GM04503 (cell line): ENCODE results near the gene APBB2.
"Not testable (repeated sequence)": the region's sequence is repeated elsewhere in the genome, so short reads cannot be mapped to it uniquely, and the experiment has no call there.

ENCODE experiments used
- DNase-seq: peaks from one replicate; pipeline ENCODE4 v3.0.0-alpha.2; 2012; ENCODE audit warnings: low read depth

APBB2 gene

DNA sequence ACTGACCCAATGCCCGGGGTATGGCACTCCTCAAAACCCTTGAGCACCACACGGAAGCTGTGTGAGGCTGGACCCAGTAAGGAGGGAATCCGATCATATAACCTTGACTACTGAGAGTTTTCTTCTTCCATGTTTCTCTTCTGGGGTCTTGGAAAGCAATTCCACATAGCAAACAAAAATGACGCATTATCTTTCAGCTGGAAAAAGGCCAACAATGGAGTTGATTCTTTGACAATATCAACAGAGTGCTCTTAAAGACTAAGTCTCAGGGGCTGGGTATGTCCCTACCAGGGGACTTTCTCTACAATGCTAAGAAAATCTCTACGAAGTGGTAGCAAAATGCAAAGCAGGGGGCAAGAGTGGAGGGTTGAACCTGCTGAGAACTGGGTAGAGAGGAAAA lies 276.0 kb downstream of the APBB2 start:
- DNase-seq = no peak

DNA sequence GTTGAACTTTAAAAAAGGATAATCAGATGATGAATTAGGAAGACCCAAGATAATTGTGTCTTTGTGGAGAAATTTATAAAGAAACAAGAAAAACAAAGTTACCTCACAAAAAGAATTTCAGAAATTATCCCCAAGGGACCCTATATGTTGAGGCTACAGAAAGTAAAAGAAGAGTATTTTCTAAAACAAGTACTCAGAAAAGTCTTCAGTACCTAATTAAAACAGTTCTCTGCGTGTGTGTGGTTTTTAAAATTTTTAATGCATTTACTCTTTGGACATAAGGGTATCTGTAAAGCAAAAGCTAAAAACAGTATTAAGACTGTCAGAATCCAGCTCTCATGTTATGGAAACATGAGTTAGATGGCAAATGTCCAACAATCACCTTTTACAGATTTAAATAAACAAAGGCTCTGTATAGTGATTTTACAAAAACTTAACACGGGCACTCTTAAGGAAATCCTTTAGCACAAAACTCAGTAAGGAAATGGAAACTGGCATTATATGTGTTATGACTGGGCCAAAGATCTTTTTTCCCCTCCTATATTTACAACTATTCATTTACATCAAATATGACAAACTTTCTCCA lies 277.1 kb downstream of the APBB2 start:
- DNase-seq = no peak

DNA sequence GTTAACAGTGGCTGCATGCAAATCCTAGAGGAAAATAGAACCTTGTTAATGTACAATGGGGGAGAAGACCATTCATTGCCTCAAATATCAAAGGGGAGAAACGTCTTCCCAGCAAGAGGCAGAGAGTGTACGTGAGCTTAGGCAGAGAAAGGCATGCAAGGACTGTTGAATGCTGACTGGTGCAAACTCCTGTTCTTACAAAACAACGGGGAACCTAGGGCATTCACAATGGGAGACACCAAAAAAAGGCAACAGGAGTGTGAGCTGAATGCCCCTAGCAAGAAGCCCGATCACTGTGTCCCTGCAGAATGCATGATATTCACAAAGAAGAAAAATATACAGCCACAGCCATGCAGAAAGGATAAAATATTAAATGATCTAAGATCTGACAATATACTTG lies 279.7 kb downstream of the APBB2 start:
- DNase-seq = no peak

DNA sequence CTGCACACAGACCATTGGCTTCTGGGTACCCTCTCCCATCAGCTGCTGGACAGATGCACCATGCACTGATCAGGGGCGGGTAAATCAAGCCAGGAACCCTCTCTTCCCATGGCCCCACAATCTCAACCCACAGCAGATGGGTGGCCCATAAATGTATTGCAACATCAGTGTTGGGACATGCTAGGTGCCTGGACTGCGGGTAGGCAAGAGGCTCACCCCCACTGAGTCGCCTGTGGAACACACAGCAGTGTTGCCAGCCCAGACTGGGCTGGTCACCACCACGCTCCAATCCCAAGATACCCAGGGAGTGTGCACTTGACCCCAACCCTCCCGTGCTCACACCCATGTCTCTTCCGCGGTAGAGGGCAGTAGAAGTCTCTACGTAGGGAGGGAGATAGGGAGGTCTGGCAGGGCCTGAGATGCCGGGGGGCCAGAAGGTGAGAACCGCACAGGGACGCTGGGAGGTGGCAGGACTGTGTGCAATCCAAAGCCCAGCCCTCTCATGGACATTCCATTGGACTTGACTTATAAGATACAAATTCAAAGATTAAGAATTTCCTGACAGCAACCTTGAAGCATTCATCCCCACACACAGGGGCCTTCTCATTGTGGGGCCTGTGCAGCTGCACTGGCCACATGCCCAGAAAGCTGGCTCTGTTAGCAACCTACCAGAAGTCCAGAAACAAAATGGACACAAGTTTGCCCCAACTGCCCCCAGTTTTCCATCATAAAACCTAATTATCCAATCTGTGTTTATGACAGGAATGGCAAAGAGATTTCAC lies 280.9 kb downstream of the APBB2 start:
- DNase-seq = no peak

DNA sequence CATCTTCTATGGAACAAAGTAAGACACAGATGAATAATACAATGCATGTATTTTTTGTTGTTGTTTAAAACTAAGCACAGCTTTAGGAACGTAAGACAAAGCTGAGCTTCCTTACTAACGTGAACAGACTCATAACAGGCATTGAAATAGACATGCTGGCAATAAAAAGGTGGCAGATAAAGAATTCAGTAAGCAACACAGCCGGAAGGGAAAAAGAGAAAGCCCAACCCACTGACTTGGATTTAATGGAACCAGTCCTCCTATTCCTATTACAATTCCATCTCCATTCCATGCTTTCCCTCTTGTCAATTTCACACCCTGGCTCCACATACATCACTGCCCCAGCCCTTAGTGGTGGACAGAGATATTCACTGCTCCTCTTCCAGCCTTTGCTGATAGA lies 282.5 kb downstream of the APBB2 start:
- no peak for DNase-seq

DNA sequence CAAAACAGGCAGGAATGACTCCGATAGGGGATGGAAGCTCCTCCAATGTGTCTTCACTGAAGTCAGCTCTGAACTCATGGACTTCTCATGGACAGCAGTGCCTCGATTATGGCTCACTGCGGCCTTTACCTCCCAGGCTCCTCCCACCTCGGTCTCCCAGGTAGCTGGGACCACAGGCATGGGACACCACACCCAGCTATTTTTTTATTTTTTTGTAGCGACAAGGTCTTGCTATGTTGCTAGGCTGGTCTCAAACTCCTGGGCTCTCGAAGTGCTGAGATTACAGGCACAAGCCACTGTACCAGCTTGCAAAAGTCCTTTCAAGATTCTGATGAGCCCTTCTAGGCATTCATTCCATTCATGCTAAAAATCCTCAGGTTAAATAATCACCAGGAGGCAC lies 283.1 kb downstream of the APBB2 start:
- DNase-seq = no peak

DNA sequence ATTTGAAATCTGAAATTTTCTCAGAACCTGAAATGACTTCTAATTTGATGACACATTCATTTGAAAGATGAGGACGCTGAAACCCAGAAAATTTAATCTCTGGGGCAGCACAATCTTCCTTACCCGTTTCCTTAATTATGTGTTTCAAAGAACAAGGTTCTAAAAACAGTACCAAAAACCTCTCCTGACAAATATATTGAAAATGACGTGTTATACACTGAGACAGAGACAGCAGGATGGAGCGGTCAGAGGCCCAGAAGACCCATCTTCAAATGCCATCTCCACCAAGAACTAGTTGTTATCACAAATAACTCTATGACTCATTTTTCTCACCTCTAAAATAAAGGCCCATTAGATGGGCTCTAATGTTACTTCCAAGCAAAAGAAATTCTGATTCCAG lies 287.3 kb downstream of the APBB2 start:
- DNase-seq = no peak

DNA sequence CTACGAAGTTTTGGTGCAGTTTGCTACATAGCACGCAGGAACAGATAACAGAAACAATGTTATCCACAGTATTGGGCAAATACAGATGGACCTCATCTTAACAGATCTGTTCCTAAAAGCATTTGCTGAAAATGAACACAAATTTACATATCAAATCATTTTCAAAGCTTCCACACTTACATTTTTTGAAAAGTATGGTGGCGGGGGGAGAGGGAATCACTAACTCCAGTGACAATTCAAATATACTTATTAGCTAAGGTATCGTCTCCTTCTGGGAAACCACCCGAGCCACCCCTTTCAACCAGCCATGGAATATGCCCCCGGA lies 289.6 kb downstream of the APBB2 start:
- no peak for DNase-seq

DNA sequence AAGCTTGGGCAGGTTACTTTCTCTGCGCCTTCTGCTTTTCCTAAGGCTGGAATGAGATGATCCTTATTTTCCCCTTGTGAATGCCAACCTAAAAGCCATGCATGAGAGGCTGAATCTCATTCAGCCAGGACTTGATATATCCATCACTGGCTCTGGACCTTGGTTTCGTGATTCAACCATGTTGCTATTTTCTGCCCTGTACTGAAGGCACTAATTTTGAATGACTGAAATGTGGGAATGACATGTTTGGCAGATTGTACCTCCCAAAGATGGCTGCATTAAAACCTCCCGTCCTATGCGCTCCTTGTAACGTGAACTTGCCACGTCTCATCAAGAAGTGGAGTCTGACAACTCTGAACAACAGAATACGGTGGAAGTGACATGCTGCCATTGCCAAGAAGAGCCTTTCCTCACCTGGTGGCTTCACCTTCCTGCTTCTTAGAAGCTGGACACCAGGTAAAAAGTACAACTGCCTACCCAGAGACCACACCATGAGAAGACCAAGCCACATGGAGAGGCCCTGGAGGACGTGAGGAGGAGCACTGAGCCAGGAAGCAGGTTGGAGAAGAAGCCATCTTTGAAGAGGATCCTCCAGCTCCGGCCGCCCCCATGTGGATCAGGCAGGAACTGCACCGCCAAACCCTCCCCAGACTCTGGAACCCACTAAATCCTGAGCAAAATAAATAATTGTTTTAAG lies 290.1 kb downstream of the APBB2 start:
- DNase-seq = no peak

DNA sequence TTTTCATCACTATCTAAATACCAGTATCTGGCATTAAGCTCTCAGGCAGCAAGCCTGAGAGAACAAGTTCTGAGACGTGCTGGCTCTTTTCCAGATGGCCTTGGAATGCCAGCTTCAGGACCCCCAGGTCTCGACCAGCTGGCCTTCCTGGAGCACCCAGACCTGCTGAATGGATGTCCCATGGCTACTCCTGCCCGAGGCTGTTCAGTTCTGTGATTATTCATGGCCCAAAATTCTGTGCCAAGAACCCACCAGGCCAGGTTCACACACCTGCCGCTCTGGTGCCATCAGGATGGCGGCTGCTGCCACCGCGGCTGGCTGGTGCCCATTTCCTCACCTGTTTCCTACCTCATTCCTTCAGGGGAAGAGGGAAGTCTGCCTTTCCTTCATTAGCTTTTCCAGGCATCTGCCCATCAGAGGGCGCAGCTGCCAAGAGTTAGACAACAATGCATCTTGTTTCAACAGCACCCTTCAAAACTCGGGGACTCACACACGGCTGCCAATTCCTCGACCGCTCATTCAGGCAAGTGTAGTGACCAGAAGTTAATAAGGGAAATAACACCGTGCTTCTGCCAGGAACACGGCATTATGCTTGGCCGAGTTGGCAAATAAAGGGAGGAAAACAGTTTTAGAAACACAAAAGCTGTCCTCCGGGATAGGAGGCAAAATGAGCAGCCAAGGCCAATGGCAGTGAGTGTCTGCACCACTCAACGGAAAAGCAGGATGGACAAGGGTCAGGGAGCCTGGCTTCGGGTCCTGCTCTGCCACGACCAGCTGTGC lies 290.8 kb downstream of the APBB2 start:
- no peak for DNase-seq

DNA sequence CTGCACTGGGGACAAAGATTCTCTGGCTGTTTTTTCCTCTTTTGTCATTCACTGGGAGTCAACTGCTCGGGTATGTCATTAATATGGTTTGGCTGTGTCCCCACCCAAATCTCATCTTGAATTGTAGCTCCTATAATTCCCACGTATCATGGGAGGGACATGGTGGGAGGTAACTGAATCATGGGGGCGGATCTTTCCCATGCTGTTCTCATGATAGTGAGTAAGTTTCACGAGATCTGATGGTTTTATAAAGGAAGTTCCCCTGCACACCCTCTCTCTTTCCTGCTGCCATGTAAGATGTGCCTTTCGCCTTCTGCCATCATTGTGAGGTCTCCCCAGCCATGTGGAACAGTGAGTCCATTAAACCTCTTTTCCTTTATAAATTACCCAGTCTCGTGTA lies 294.4 kb downstream of the APBB2 start:
- not testable (repeated sequence) for DNase-seq

DNA sequence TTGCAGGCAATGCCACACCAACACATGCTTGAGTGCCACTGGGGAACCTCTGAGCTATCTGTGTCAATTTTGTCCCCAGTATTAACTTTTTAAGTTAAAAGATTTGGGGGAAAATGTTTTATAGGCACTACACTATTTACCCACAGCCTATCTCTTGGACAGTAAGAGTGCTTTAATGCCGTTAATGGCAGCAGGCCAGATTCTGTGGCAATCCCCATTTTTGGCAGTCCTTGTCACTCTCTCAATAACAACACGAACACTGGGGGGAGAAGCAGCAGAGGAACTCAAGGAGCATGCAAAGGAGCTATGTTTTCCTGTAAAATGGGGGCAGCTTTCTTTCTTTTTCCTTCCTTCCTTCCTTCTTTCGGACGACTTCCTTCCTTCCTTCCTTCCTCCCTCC lies 296.0 kb downstream of the APBB2 start:
- DNase-seq = peak; percentile 69

DNA sequence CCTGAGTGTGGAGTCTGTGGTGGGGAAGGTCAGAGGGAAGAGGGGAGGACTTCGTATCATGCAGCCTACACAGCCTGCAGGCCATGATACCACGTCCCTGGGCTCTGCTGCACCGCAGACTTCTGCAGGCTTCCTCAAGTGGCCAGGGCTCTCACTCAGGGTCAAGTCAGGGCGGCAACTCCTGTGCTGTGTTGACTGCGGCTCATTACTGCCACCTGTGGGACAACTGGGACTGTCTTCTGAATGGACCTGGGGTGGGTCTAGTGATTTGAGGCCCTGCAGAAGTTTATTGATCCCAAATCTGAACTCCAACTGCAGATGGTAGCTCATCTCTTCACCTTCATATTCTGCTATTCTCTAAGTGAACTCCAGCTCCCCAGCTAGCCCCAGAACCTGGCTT lies 297.5 kb downstream of the APBB2 start:
- no peak for DNase-seq

DNA sequence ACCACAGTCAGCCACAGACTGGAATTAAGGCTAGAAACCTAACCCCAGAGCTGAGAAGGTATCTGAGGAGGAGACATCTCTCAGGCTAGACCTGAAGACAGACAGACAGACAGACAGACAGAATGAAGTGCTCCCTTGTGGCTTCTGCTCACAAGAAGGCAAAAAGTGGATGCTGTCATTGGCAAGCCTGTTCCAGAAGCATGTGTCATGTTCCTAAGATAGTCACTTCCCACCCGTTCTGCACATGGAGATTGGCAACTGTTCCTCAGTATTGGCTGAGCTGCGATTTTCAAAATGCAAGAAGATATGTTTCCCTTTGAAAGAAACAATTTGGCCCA lies 298.2 kb downstream of the APBB2 start:
- DNase-seq = peak; percentile 60

DNA sequence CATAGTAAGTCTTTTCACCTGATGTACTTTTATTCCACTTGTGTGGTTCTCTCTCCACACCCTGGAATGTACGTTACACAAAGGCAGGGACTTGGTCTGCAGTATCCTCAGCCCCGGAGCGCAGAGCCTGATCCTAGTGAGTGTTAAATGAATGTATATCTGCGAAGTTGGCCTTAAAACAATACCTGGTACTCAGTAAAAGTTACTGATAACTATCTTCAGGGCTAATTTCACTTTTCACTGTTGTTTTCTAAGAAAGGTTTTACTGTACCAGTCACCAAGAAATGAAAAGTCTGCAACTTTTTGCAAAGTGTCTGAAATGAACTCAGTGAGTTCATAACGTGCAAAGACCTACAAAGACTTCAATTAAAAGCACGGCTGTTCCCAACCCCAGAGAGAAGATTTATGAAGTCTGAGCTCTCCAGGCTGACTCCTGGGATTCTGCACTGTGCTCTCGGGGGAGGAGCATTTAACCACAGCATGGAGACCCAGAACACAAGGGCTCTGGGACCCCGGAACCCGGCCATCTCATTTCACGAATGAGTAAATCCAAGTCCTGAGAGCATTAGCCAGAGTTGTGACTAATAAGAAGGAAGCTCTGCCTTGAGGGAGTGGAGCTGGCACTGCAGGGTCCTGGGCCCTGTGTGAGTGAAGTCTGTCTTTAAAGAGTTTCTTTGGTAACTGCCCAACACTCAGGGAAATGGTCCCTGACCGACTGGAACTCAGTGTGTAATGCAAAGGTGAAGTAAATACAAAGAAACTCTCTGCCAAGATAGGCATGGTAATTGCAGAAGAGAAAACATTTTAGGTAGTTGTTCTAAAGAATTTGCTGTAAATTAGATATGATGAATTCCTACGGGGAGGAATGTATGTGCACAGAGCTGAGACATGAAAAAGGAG lies 298.8 kb downstream of the APBB2 start:
- DNase-seq = no peak

DNA sequence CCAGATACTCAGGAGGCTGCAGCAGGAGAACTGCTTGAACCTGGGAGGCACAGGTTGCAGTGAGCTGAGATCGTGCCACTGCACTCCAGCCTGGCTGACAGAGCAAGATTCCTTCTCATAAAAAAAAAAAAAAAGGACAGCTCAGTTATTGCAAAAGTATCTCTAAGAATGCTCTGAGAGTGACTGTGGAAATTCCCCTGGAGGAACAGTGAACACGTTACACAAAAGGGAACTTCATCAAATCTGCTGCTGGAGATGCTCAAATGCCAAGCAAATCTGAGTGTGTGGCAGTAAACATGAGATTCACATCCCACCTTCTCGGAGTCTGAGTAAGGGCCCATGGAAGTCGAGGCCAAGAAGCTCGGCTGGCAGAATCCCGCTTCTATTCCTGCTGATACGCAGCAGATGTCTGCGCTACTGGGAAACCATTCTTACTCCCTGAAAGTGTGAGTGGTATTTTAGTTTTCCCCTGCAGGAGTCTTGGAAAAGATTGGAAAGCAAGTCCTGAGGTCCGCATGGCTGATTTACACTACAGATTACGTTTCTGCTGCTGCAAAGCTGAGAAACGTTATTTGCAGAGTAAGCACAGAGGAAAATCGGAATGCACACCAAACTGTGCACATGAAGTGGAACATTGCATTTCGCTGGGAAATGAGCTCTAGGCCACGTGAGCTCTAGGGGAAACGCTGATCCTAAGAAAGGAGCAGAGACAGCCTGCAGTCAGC lies 301.7 kb downstream of the APBB2 start:
- DNase-seq = peak; percentile 51

DNA sequence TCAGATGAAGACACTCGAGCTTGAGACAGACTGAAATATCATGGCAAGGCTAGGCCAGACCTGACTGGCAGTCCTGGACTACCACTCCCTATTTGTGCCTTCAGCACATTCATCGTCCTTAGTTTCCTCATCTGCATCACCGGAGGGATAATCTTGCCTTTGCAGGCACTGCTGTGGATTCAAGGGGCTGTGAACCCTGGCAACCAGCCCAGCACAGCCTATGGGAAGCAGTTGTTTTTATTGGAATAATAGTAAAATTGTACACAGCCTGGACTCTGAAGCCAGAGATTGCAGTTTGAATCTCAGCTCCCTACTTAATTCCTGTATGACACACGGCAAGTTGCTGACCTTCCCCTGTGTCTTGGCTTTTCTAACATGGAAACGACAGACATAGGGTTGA lies 303.6 kb downstream of the APBB2 start:
- no peak for DNase-seq

DNA sequence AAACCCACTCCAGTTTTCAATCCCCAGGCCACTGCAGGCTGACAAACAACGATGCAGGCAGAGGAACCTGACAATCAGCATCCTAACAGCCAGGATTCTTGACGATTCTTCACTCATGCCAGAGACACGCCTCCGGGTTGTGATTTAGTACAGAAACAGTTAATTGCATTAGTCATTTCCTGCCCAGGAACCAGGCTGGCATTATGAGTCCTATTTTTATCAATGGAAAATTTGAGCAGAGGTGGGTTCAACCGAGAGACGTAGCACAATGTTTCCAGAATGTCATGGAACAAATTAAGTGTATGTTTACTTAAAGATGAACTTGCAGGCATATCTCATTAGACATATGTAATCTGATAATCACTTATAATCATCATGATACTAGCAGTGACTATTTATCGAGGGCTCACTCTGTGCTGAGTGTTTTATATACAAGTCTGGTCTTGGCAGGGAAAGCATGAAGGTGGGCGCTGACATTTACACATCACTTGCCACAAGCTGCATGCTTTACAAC lies 304.9 kb downstream of the APBB2 start:
- no peak for DNase-seq

DNA sequence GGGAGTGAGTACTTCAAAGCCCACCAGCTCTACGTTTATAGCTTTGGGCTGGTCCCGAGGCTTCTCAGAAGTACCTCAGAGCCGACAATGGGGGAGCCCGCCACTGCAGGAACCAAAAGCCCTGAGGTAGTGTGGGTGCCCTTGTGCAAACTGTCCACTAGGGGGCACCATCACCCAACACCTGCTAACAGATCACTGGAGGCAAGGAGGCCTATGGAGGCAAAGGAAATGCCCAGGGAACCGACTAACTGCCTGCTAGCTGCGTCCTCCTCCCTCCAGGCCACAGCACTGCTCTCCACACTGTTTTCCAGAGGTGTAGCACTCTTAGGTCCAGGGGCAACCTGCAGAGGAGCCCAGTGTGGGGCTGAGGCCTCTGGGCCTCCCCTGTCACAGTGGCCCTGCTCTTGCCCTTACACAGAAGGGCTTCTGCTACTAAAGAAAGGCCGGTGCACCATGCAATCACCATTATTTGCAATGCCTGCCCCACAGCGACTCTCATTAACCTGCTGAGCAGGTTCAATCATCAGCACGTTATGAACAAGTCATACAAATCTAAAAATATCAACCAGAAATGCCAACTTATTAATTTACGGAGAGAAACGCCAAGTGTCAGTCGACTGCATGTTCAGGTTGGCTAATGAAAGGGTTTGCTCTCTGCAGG lies 305.5 kb downstream of the APBB2 start:
- DNase-seq = no peak

DNA sequence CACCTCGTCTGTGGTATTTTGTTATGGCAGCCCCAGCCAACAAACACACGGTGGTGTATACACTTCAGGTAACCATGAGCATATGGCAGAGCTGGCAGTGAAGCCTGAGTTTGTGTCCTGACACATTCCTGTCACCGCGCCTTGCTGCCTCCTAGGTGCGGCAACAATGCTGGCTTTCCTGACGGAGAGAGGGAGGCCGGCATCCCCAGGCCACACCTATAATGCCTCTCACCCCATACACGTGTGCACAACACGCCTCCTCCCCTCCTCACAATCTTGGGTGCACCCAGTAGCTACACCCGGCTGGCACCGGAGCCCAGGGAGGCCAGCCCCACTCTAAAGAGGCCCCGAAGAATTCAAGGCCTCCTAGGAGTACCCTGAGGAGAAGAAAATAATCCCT lies 306.0 kb downstream of the APBB2 start:
- no peak for DNase-seq
